ENCODE results near the gene JPT1.

JPT1 gene

DNA sequence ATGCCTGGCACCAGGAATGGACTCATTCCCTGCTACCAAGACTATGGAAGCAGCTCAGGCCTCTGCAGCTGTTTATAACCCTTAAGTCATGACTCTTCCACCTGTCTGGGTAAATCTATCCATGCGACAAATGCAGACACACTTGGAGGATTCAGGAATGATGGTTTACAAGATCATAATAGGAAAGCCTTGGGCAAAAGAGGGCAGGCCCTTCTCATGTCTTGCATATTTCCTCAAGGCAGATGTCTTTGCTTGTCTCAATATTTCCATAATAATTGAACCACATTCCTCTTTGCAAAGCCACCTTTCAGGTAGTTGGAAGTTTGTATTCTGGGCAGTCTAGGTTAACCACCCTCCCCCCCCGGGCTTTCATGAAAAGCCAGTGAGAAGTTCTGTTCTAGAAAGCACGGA is 884 bp upstream of the JPT1 start:
- DNase-seq (ENCODE audit: low read depth), result peak; percentile 73
- TF ChIP-seq, protein P1, sequence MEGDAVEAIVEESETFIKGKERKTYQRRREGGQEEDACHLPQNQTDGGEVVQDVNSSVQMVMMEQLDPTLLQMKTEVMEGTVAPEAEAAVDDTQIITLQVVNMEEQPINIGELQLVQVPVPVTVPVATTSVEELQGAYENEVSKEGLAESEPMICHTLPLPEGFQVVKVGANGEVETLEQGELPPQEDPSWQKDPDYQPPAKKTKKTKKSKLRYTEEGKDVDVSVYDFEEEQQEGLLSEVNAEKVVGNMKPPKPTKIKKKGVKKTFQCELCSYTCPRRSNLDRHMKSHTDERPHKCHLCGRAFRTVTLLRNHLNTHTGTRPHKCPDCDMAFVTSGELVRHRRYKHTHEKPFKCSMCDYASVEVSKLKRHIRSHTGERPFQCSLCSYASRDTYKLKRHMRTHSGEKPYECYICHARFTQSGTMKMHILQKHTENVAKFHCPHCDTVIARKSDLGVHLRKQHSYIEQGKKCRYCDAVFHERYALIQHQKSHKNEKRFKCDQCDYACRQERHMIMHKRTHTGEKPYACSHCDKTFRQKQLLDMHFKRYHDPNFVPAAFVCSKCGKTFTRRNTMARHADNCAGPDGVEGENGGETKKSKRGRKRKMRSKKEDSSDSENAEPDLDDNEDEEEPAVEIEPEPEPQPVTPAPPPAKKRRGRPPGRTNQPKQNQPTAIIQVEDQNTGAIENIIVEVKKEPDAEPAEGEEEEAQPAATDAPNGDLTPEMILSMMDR (IDR thresholded peaks at IDR 0.05; ENCODE audit: insufficient read depth, low read depth, low read length, missing control alignments), result no peak
- H3K4me3 ChIP-seq (ENCODE audit: low read length), result no peak overlapping the region

DNA sequence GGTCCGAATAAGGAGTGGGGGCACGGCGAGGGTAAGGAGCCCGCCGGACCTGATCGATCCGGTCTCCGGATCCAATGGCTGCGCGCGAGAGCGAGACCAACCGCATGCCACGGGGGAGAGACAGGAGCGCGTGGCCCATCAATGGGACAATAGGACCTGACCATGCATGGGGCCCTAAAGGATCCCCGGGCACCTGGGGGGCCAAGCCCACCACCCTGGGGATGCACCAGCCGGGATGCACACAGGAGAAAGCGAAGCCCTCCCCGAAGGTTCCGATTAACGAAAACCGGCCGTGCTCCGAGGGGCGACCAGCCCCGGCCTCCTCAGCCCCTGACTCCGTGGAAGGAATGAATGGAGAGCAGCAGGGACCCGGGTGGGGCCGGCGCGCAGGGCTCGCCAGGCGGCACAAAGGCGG is 525 bp downstream of the JPT1 start:
- TF ChIP-seq, protein P1 (IDR thresholded peaks at IDR 0.05; ENCODE audit: insufficient read depth, low read depth, low read length, missing control alignments), result no peak
- peak overlapping the region; percentile 85 for H3K4me3 ChIP-seq (ENCODE audit: low read length)
- no peak for DNase-seq (ENCODE audit: low read depth)

DNA sequence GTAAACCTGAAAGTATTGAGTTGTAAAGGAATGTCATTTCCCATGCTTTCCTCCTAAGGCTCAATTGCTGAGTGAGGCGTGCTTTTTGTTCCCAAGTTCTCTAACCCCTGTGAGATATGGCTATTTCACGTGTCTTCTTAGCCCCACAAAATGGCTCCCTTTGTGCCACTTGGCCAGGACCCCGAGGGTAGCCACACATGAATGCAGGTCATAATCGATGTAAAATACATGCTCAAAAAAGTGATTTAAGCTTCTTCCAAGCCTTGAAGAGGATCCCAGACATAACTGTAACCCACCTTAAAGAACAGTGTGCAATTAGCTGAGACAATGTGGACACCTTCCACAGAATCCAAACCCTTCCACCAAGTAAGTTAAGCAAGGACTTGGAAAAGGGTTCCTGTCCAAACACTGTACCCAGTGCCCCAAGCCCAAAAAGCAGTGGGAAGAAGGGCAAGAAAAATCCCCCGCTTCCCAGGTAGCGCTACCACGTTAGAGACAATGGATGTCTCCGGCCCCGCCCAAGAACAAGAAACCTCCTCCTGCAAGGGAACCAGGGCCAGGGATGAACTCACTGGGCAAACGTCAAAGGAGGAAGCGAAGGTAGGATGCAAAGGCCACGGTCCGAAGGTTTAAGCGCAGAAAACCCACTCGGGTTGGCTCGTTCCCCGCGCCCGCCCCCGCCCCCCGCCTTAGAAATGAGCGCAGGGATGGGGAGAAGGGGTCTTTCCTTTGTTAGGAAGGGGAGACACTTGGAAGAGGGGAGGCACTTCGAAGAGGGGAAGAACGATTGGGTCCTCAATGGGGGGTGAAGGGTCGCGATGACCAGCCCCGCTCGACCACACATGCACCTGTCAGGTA is 1.2 kb downstream of the JPT1 start:
- peak; percentile 73 for DNase-seq (ENCODE audit: low read depth)
- H3K4me3 ChIP-seq (ENCODE audit: low read length), result peak overlapping the region; percentile 85
- TF ChIP-seq, protein P1 (IDR thresholded peaks at IDR 0.05; ENCODE audit: insufficient read depth, low read depth, low read length, missing control alignments), result no peak

DNA sequence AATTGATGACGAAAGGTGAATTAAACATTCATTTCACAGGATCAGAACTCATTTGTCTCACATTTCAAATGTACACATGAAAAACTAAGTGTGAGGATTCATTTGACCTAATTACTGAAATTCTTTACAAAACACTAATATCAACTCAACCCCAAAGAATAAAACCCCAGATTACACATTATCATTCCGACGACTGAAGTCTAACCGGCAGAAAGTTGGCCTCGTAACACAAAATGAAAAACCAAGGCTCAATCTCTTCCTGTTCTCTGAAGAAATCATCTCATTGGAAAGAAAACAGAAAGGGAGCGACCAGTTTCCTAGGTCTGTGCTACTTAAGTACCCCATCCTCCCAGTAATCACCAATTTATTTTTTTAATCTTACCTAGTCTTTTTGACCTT is 1.8 kb downstream of the JPT1 start:
- no peak for DNase-seq (ENCODE audit: low read depth)
- peak overlapping the region; percentile 85 for H3K4me3 ChIP-seq (ENCODE audit: low read length)
- TF ChIP-seq, protein P1 (IDR thresholded peaks at IDR 0.05; ENCODE audit: insufficient read depth, low read depth, low read length, missing control alignments), result no peak

DNA sequence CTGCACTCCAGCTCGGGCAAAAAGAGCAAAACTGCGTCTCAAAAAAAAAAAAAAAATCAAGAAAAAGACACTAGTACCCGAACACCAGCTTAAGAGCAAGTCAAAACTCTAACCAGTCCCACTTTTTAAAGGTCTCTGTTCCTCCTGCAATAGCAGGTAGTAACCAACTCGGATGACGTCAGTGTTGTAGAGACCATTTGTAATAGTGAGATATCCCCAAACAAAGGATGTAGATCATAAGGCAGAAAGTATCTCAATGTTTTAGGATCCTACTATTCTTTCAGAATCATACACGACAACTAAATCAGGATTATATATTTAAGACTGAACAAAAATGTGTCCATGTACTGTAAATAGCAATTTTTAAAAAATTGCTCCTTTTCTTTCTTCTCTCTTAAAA is 2.4 kb downstream of the JPT1 start:
- H3K4me3 ChIP-seq (ENCODE audit: low read length), result peak overlapping the region; percentile 85
- TF ChIP-seq, protein P1 (IDR thresholded peaks at IDR 0.05; ENCODE audit: insufficient read depth, low read depth, low read length, missing control alignments), result no peak
- DNase-seq (ENCODE audit: low read depth), result peak; percentile 62

DNA sequence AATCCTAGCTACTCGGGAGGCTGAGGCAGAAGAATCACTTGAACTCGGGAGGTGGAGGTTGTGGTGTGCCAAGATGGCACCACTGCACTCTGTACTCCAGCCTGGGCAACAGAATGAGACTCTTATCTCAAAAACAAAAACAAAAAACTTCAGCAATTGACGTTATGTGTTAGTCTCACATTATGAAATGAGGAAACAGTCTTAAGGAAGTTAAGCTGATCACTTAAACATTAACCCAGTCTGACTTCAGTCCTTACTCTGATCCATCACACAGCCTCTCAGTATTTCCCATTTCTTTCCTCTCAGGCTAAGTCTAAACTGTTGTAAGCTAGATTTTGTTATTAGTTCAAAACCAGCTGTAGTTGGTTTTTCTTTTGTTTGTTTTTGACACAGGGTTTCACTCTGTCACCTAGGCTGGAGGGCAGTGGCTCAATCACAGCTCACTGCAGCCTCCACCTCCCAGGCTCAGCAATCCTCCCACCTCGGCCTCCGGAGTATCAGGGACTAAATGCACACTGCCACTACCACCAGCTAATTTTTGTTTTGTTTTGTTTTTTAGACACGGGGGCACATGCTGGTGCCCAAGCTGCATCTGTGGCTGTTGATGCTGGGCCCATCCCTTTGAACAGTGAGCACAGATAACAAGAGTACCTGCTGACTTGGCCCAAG is 6.3 kb downstream of the JPT1 start:
- H3K4me3 ChIP-seq (ENCODE audit: low read length), result no peak overlapping the region
- no peak for DNase-seq (ENCODE audit: low read depth)
- TF ChIP-seq, protein P1 (IDR thresholded peaks at IDR 0.05; ENCODE audit: insufficient read depth, low read depth, low read length, missing control alignments), result no peak
